ENCODE results near the gene NDUFB2.

The NDUFB2 gene

DNA sequence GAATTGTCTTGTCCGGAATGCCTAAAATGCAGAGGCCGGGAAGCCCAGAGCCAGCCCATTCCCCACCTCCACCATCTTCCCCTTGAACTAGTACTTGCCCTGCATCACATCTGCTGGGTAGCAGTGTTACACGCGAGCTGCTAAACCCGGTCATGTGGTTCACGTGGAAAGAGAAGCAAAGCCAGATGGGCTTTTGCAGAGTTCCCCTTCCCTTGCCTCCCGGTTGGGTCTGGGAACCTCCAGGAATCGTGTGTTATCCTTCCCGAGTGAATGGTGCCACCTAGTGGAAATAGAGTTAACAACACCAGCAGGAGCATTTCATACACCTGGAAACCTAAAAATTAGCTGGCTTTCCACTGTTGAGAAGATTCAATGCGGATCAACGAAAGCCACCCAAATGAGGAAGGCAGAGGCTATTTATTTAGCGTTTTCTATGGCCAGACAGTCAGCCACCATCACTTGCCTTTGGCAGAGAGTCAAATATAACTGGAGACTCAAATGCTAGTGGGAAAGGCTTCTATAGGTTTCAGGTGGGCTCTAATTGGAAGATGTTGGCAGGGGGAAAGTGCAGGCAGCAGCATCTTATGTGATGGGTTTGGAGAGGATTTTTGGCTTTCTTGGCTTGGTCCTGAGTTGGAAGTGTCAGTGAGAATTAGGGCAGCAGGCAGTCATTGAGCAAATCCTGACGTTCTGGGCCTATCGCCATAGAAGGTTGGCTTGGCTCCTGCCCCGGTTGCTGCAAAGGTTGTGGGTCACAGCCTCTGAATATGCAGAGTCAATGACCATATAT lies 43.0 kb upstream of the NDUFB2 start:
- H2AFZ ChIP-seq (ENCODE audit: low read length) = peak overlapping the region; percentile 81
- H3K27ac ChIP-seq (replicated peaks; ENCODE audit: low read length) = no peak overlapping the region
- H4K91ac ChIP-seq (ENCODE audit: low read depth, low read length, poor library complexity) = no peak overlapping the region
- no peak overlapping the region for H3K4me2 ChIP-seq (ENCODE audit: insufficient read depth, low read length, poor library complexity, severe bottlenecking)
- no peak overlapping the region for H2AK5ac ChIP-seq (ENCODE audit: low read depth, low read length)
- no peak overlapping the region for H4K8ac ChIP-seq (ENCODE audit: low read depth, low read length)
- H3K79me1 ChIP-seq (ENCODE audit: low read depth, low read length) = no peaks in the 10 kb centered on the region
- no peak overlapping the region for H2BK15ac ChIP-seq (ENCODE audit: low read length)
- H3K9me3 ChIP-seq (replicated peaks in 1 of 2; ENCODE audit: control insufficient read depth in 2 of 2, insufficient read depth in 1 of 2, low read depth in 1 of 2, low read length in 2 of 2) = no peaks in the 10 kb centered on the region
- no peak overlapping the region for H3K4ac ChIP-seq (ENCODE audit: low read length)
- no CpG with 5 or more reads among the region's 15 CpGs for WGBS, 2 donors (ENCODE audit: extremely low coverage in 2 of 2, insufficient read length in 2 of 2, insufficient replicate concordance in 1 of 2)
- no peaks in the 10 kb centered on the region for H3K36me3 ChIP-seq (replicated peaks in 1 of 2; ENCODE audit: control insufficient read depth in 2 of 2, insufficient read depth in 2 of 2, low read length in 2 of 2)
- peaks cover 0 to 15% (median 0%) of the 10 kb centered on the region in 3 experiments for H3K27me3 ChIP-seq (ENCODE audit: control insufficient read depth in 3 of 3, insufficient read depth in 3 of 3, low read depth in 1 of 3, low read length in 3 of 3)
- no peak overlapping the region for H3K14ac ChIP-seq (ENCODE audit: low read length)
- peak; percentile 77 for DNase-seq (ENCODE audit: low spot score)
- H3K4me3 ChIP-seq (ENCODE audit: low read length in 2 of 2) = no peak overlapping the region
- no peak overlapping the region for H2BK5ac ChIP-seq (ENCODE audit: low read length)
- no peak overlapping the region for H3K23ac ChIP-seq (ENCODE audit: low read depth, low read length, poor library complexity)
- H3K18ac ChIP-seq (ENCODE audit: low read length) = peak overlapping the region; percentile 89
- peaks cover 0 to 3% of the 10 kb centered on the region in 2 donors for H3K4me1 ChIP-seq (ENCODE audit: control insufficient read depth in 2 of 2, insufficient read depth in 1 of 2, low read depth in 1 of 2, low read length in 2 of 2)
- H2BK12ac ChIP-seq (ENCODE audit: low read length) = no peak overlapping the region
- no peak overlapping the region for H2BK120ac ChIP-seq (ENCODE audit: low read depth, low read length)
- no peak overlapping the region for H3K9ac ChIP-seq (ENCODE audit: low read depth, low read length, poor library complexity)

DNA sequence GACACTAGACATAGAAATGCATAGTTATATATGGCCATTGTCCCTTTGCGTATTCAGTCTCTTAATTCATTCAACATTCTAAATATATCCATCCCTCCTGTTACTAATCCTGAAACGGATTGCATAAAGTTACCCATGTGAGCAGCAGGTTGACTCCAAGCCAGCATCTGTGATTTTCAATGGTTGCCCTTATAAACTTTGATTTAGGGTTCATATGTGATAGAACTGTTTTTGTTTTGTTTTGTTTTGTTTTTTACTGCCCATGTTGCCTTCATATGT lies 42.5 kb upstream of the NDUFB2 start:
- Histone ChIP-seq H2BK5ac (ENCODE audit: low read length) (no peak overlapping the region), H3K36me3 (replicated peaks in 1 of 2; ENCODE audit: control insufficient read depth in 2 of 2, insufficient read depth in 2 of 2, low read length in 2 of 2) (no peaks in the 10 kb centered on the region), H3K4ac (ENCODE audit: low read length) (no peak overlapping the region), H4K91ac (ENCODE audit: low read depth, low read length, poor library complexity) (no peak overlapping the region), H3K27ac (replicated peaks; ENCODE audit: low read length) (no peak overlapping the region), H3K4me1 (ENCODE audit: control insufficient read depth in 2 of 2, insufficient read depth in 1 of 2, low read depth in 1 of 2, low read length in 2 of 2) (peaks cover 0 to 3% of the 10 kb centered on the region in 2 donors), H2AFZ (ENCODE audit: low read length) (no peak overlapping the region), H3K23ac (ENCODE audit: low read depth, low read length, poor library complexity) (no peak overlapping the region), H3K79me1 (ENCODE audit: low read depth, low read length) (no peaks in the 10 kb centered on the region), H3K14ac (ENCODE audit: low read length) (no peak overlapping the region), H3K4me2 (ENCODE audit: insufficient read depth, low read length, poor library complexity, severe bottlenecking) (no peak overlapping the region), H2AK5ac (ENCODE audit: low read depth, low read length) (no peak overlapping the region), H3K9ac (ENCODE audit: low read depth, low read length, poor library complexity) (no peak overlapping the region), H2BK12ac (ENCODE audit: low read length) (no peak overlapping the region), H3K27me3 (ENCODE audit: control insufficient read depth in 3 of 3, insufficient read depth in 3 of 3, low read depth in 1 of 3, low read length in 3 of 3) (peaks cover 0 to 20% (median 0%) of the 10 kb centered on the region in 3 experiments), H3K4me3 (ENCODE audit: low read length in 2 of 2) (no peak overlapping the region), H3K9me3 (replicated peaks in 1 of 2; ENCODE audit: control insufficient read depth in 2 of 2, insufficient read depth in 1 of 2, low read depth in 1 of 2, low read length in 2 of 2) (no peaks in the 10 kb centered on the region), H4K8ac (ENCODE audit: low read depth, low read length) (no peak overlapping the region), H3K18ac (ENCODE audit: low read length) (no peak overlapping the region), H2BK120ac (ENCODE audit: low read depth, low read length) (no peak overlapping the region), H2BK15ac (ENCODE audit: low read length) (no peak overlapping the region)
- WGBS, 2 donors (ENCODE audit: extremely low coverage in 2 of 2, insufficient read length in 2 of 2, insufficient replicate concordance in 1 of 2) = no CpG with 5 or more reads among the region's 2 CpGs
- DNase-seq (ENCODE audit: low spot score) = no peak

DNA sequence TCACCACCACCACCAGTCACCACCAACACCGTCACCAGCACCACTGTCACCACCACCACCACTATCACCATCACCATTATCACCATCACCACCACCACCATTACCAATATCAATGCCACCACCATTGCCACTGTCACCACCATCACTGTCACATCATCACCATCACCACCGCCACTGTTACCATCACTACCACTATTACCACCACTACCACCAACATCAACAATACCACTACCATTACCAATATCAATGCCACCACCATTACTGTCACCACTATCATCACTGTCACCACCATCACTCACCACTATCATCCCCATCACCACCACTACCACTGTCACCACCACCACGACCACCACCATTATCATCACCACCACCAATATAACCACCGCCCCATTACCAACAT lies 41.8 kb upstream of the NDUFB2 start:
- Histone ChIP-seq H4K8ac (ENCODE audit: low read depth, low read length) (no peak overlapping the region), H3K9ac (ENCODE audit: low read depth, low read length, poor library complexity) (no peak overlapping the region), H3K4me3 (ENCODE audit: low read length in 2 of 2) (peak overlapping the region in 1 of 2 donors; percentile 27), H3K14ac (ENCODE audit: low read length) (no peak overlapping the region), H2BK5ac (ENCODE audit: low read length) (no peak overlapping the region), H2AK5ac (ENCODE audit: low read depth, low read length) (no peak overlapping the region), H3K36me3 (replicated peaks in 1 of 2; ENCODE audit: control insufficient read depth in 2 of 2, insufficient read depth in 2 of 2, low read length in 2 of 2) (no peaks in the 10 kb centered on the region), H3K23ac (ENCODE audit: low read depth, low read length, poor library complexity) (no peak overlapping the region), H3K4ac (ENCODE audit: low read length) (no peak overlapping the region), H3K9me3 (replicated peaks in 1 of 2; ENCODE audit: control insufficient read depth in 2 of 2, insufficient read depth in 1 of 2, low read depth in 1 of 2, low read length in 2 of 2) (no peaks in the 10 kb centered on the region), H3K27ac (replicated peaks; ENCODE audit: low read length) (no peak overlapping the region), H3K18ac (ENCODE audit: low read length) (no peak overlapping the region), H2AFZ (ENCODE audit: low read length) (no peak overlapping the region), H2BK12ac (ENCODE audit: low read length) (no peak overlapping the region), H2BK120ac (ENCODE audit: low read depth, low read length) (no peak overlapping the region), H2BK15ac (ENCODE audit: low read length) (no peak overlapping the region), H3K79me1 (ENCODE audit: low read depth, low read length) (no peaks in the 10 kb centered on the region), H3K4me2 (ENCODE audit: insufficient read depth, low read length, poor library complexity, severe bottlenecking) (no peak overlapping the region), H3K4me1 (ENCODE audit: control insufficient read depth in 2 of 2, insufficient read depth in 1 of 2, low read depth in 1 of 2, low read length in 2 of 2) (peaks cover 0 to 3% of the 10 kb centered on the region in 2 donors), H3K27me3 (ENCODE audit: control insufficient read depth in 3 of 3, insufficient read depth in 3 of 3, low read depth in 1 of 3, low read length in 3 of 3) (peaks cover 0 to 21% (median 0%) of the 10 kb centered on the region in 3 experiments), H4K91ac (ENCODE audit: low read depth, low read length, poor library complexity) (no peak overlapping the region)
- DNase-seq (ENCODE audit: low spot score) = no peak
- 100% methylated on average over 1 of the region's 4 CpGs; no CpG with 5 or more reads in 1 of the 2 donors for WGBS, 2 donors (ENCODE audit: extremely low coverage in 2 of 2, insufficient read length in 2 of 2, insufficient replicate concordance in 1 of 2)

GRCh38 chr7:140655511-140656408 lies 40.7 kb upstream of the NDUFB2 start:
- Histone ChIP-seq H2BK15ac (ENCODE audit: low read length) (peak overlapping the region; percentile 56), H2AFZ (ENCODE audit: low read length) (peak overlapping the region; percentile 70), H2BK12ac (ENCODE audit: low read length) (no peak overlapping the region), H3K4me2 (ENCODE audit: insufficient read depth, low read length, poor library complexity, severe bottlenecking) (no peak overlapping the region), H3K4me3 (ENCODE audit: low read length in 2 of 2) (no peak overlapping the region), H2BK5ac (ENCODE audit: low read length) (no peak overlapping the region), H3K14ac (ENCODE audit: low read length) (no peak overlapping the region), H4K8ac (ENCODE audit: low read depth, low read length) (no peak overlapping the region), H3K27me3 (ENCODE audit: control insufficient read depth in 3 of 3, insufficient read depth in 3 of 3, low read depth in 1 of 3, low read length in 3 of 3) (peaks cover 0 to 27% (median 0%) of the 10 kb centered on the region in 3 experiments), H2BK120ac (ENCODE audit: low read depth, low read length) (no peak overlapping the region), H3K9me3 (replicated peaks in 1 of 2; ENCODE audit: control insufficient read depth in 2 of 2, insufficient read depth in 1 of 2, low read depth in 1 of 2, low read length in 2 of 2) (no peaks in the 10 kb centered on the region), H3K4me1 (ENCODE audit: control insufficient read depth in 2 of 2, insufficient read depth in 1 of 2, low read depth in 1 of 2, low read length in 2 of 2) (peaks cover 0 to 3% of the 10 kb centered on the region in 2 donors), H3K23ac (ENCODE audit: low read depth, low read length, poor library complexity) (no peak overlapping the region), H2AK5ac (ENCODE audit: low read depth, low read length) (peak overlapping the region; percentile 30), H3K4ac (ENCODE audit: low read length) (no peak overlapping the region), H3K9ac (ENCODE audit: low read depth, low read length, poor library complexity) (no peak overlapping the region), H3K36me3 (replicated peaks in 1 of 2; ENCODE audit: control insufficient read depth in 2 of 2, insufficient read depth in 2 of 2, low read length in 2 of 2) (no peaks in the 10 kb centered on the region), H4K91ac (ENCODE audit: low read depth, low read length, poor library complexity) (no peak overlapping the region), H3K27ac (replicated peaks; ENCODE audit: low read length) (no peak overlapping the region), H3K79me1 (ENCODE audit: low read depth, low read length) (no peaks in the 10 kb centered on the region), H3K18ac (ENCODE audit: low read length) (no peak overlapping the region)
- WGBS, 2 donors (ENCODE audit: extremely low coverage in 2 of 2, insufficient read length in 2 of 2, insufficient replicate concordance in 1 of 2) = no CpG with 5 or more reads among the region's 16 CpGs
- no peak for DNase-seq (ENCODE audit: low spot score)
